HT1080 (cell line): ENCODE data around the gene ACBD3. TPM values are rescaled to one million over a fixed set of nuclear protein-coding genes. Genes with fewer than 3 reads are reported as not detected.

Source experiments
- DNase-seq: peaks from one replicate; pipeline ENCODE4 v3.0.0-alpha.2; 2015; ENCODE audit warnings: low read depth
- total RNA-seq: library from RNA; depleted of rRNA; stranded (reverse); fragments of >200 nt; shearing (Covaris generic); gene quantifications from 2 replicates; pipeline ENCODE4 v1.2.3, GENCODE V29; 2014

ACBD3 gene
- total RNA-seq, 1 experiment from 2014 or later, result 24.2 TPM

DNA sequence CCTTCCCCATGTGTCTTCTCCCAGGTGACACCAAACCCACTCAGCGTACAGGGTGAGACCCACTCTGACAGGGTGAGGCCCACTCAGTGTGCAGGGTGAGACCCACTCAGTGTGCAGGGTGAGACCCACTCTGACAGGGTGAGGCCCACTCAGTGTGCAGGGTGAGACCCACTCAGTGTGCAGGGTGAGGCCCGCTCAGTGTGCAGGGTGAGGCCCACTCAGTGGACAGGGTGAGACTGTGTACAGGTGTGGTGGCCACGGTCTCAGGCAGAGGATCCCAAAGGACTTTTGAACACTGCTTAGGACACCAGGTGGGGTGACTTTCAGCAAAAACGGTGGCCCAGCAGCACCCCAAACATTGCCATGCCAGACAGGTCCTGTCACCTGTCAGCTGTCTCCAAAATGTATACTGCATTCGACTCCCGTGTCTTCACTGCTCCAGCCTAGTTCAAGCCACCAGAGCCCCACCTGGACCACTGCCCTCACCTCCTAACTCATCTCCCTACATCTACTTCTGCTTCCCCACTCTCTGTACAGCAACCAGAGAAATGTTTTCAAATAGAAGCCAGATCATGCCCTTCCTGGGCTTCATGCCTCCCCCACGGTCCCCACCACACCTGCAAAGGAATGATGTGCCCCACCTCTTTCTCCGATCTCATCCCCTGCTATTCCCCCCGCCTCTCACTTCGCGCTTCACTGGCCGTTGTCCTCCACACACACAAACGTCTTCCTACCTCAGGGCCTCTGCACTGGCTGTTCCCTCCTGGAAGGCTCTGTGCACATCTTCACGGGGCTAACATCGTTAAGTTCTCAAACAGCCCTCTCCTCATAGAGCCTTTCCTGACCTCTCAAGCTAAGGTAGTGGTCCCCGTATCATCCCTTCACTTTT, 52.1 kb downstream of the ACBD3 start:
- DNase-seq, result no peak

DNA sequence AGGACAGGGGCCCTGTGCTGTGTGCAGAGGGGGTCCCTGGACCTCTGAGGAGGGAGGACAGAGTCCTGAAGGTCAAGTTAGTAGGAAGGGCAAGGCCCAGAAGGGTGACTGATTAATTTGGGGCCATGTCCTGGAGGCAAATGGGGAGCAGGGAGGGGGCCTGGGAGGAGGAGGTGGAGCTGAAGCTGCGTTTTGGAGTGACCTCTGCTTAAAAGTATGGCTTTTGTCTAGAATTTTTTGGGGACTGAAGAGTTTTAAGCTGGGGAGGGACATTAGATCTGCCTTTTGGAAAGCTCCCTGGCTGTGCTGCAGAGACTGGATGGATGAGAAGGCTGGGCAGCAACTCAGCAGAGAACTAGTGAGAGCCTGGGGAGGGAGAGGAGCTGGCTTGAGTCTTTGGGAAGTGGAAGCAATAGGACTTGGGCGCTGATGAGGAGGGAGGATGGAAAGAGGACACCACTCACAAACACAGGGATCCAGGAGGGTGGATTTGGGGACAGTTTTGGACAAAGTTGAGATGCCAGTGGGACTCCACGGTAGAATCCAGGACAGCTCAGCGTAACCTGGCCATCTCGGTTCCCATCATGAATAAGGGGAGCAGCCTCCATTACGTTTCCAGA, 52.9 kb downstream of the ACBD3 start:
- no peak for DNase-seq

DNA sequence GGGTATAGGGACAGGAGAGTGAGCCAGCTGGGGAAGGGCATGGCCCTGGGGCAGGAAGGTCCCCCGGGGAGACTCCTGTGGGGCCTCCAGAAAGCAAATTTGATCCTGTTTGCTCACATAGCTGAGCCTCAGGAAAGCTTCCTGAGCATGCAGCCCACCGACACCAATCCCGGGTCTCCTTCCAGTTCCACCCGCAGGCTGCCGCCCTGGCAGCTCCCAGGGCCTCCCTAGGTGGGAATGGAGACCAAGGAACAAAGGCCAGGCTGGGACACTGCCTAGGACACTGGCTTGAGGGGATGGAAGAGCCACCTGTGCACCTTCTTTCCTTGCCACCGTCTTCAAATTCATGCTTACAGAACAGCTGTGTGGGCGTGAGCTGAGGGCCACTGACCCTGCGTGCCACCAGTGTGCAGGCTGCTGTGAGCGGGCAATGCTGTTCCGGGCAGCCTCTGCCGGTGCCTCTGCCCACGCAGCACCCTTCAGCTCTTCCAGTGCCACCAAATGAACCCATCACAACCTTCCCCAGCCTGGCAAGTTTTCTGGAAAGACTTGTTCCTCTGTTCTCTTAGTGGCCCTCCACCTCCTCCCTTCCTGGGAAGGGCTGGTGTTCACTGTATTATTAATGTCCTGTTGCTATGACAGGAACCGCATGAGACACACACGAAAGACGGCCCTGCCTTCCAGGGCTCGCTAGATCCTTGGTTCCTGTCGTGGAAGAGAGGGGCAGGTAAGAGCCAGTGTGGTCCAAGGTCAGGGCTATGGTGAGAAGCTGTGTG, 53.6 kb downstream of the ACBD3 start:
- DNase-seq, result no peak

DNA sequence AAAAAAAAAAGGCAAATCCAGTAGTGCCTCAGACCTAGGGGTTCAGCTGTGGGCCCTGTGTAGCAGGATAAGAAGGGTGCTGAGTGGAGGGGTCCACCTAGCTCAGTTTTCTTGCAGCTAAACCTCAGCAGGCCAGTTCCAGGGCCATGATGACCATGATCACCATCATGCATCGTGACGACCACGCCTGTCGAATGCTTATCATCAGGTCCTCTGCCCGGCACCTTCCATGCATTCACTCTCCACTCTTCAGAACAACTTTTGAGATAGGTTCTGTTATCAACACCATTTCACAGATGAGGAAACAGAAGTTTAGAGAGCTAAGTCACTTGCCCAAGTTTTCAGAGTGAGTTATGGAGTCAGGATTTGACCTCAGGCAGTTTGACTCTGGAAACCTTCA, 54.9 kb downstream of the ACBD3 start:
- no peak for DNase-seq

DNA sequence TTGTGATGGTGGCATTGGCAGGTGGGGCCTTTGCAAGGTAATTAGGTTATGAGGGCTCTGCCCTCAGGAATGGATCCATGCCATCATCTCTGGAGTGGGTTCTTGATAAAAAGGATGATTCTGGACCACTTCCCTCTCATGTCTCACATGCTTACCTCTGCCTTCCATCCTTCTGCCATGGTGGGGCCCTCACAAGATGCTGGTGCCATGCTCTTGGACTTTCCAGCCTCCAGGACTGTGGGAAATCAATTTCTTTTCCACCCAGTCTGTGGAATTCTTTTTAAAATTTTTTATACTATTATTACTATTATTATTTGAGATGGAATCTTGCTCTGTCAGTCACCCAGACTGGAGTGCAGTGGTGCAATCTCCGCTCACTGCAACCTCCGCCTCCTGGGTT, 57.3 kb downstream of the ACBD3 start:
- no peak for DNase-seq

DNA sequence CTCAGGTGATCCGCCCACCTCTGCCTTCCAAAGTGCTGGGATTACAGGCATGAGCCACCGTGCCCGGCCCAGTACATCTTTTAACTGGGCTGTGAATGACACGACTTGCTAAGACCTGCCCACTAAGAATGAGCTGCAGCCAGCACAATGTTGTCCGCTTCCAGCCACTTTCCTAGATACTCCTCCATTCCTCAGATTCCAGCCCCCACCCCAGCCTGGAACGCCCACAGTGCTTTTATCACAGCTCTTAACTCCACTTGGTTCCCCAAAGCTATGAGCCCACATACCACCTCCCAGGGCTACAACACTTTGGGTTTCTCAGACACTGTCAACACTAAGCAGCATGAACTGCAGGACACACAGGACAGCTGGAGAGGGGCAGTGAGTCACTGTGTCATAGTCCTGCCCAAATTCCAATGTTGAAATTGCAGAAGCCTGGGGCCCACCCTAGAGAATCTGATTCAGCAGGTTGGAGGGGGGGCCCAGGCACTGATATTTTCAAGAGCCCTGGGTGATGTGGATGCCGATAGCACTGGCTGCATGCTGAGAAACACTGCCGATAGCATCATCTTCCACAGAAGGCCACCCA, 58.0 kb downstream of the ACBD3 start:
- DNase-seq, result no peak

DNA sequence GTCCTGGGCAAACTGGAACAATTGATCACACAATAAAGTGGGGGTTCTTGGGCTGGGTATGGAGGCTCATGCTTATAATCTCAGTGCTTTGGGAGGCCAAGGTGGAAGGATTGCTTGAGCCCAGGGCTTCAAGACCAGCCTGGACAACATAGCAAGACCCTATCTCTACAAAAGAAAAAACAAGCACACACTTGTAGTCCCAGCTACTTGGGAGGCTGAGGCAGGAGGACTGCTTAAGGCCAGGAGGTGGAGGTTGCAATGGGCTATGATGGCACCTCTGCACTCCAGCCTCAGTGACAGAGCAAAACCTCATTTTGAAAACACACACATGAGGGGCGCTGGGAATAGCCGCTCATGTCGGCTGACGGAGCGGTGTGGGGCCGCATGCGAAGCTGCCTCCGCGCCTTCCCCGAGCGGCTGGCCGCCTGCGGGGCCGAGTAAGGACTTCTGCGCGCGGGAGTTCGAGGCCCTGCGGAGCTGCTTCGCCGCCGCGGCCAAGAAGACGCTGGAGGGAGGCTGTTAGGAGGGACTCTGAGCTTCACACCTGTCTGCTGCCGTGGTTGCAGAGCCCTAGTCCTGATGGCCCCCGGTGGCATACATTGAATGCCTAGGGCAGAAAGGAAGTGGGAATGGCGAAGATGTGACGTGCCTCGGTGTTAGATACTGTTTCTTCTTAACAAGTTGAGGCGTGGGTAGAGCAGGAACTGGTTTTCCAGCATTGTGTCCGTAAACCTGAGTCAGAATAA, 59.5 kb downstream of the ACBD3 start:
- no peak for DNase-seq

DNA sequence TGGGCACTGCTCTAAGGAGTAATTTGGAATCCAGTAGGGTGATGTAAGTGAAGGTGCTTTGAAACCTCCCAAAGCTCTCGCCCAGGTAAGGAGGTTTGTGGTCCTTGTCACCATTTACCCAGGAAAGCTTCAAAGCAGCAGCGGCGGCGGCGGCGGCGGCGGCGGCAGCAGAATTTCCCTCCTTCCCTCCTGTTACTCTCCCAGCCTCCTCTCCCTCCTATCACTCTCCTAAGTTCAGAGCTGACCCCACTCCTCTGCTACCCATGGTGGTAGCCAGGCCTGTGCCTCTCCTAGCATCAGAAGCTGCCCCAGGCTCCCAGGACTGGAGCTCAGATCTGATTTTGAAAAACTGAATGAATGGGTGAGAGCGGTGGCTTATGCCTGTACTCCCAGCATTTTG, 60.7 kb downstream of the ACBD3 start:
- DNase-seq, result no peak

DNA sequence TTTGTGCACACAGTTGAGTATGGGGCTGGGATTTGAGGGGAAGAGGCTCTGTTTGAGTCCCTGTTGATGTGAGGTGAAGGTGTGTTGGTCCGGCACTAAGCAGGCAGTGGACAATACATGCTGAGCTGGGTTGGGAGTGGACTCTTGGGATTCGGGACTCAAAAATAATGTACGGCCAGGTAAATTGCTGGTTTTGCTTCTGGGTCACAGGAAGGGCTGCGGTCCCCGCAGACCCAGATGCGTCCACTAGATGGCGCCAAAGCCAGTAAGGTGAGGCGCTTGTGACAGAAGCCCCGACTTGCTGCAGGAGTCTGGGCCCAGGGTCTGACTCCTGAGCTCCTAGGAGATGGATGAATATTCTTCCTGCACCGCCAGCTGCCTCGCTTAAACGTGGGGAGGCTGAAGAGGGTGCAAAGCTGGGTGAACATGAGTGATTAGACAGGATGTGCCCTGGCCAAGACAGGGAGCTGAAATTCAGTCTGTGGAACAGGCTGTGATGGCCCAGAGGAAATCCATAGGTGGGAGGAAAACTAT, 61.4 kb downstream of the ACBD3 start:
- peak; percentile 77 for DNase-seq

DNA sequence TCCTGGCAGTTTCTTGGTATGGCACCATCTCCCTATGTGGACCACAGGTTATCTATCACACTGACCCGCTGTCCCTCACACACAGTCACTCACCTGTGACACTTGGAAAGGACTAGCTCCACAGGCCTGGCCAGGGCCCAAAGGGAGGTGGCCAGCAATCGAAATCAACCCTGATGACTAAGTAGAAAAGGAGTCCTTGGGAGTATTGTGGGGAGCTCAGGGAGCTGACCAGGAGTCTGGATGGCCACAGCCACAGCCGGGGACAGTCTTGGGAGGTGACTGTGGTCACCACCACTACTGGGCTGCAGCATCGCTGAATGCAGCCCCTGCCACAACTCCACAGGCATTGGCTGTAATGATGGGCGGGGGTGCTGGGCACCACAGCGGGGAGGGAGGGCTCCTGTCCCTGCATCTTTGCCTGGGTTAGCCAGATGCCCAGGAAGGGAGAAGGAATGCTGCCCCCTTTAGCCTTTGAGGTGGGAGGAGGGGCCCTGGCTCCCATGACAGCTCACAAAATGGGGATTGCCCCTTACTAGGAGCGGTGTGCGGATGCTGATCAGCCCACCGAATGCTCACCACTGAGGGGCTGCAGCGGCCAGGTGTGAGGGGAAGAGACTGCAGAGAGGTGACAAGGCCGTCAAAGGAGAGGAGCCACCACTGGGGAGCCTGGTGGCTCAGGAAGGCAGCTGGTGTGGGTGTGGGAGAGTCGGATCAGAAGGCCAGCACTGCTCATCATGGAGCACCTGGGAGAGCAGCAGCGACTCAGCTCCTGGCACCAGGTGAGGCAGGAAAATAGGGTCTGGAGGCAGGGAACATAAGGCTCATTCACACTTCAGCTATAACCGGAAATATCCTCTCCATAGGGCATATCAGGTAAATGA, 62.7 kb downstream of the ACBD3 start:
- no peak for DNase-seq

DNA sequence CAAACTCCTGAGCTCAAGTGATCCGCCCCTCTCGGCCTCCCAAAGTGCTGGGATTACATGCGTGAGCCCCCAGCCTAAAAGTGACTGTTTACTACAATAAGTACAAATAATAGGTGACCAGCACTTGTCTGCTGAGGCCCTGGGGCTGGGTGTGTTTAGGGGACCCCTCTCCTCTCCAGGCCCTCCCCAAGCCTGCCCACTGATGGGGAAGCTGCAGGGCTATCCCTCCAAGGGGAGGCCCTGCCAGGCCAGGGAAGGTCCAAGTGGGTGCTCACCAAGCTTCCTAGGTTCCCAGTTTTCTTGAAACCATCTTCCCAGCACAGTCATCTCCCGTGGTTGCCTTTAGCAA, 63.4 kb downstream of the ACBD3 start:
- no peak for DNase-seq

DNA sequence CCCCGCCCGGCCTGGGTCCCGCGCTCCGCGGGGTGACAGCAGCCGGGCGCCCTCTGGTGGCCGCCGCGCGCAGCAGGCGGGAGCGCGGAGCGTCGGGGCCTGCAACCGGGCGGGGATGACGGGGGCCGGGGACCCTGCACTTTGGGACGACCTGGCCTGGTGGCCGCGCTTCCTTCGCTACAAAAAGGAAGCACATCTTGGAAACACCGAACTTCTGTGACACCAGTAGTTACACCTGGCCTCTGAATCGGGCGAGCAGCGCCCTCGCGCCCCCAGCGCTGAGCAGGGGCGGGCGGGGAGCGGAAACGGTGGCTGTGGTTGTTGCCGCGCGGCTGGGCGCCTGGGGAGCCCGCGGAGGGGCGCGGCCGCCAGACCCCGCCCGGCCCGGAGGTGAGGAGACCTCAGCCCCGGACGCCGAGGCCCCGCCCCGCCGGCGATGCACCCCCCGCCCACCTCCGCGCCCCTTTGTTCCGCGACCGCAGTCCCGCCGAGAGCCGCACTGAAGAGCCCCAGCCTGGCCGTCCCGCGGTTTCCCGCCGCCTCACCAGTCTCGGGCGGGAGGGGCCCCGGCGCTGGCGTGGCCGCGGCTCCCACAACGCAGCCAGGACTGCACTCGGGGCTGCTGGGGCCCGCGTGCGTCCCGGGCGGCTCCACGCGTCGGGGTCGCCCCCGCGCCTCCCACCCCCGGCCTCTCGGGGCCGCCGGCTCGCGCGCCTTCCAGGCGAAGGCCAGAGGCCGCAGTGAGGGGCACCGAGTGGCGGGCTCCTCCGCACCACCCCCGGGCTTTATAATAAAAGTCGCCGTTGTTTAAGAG, 64.7 kb downstream of the ACBD3 start:
- DNase-seq, result peak; percentile 49

DNA sequence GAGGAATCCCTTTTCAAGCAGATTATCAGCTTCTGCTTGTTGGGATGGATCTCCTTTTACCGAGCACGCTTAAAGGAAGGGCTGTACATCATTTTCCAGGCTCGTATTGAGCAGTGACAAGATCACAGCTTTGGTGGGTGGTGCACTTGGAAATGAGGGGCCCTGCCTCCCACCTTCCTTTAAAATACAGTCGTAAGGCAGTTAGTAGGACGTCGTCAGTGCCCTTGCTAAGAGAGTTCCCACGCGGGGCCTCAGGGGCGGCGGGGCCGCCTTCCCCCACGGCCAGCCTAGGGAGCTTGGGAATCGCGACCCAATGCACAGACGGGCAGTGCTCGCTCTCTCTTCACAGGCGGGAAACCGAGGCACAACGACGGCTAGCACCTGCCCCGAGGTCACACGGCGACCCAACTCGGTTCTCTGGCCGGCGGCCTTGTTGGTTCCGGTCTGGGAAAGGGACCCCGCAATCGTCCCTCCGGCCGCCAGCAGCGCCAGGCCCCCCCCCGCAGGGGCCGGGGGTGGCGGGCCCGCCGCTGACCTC, 65.4 kb downstream of the ACBD3 start:
- DNase-seq, result no peak

DNA sequence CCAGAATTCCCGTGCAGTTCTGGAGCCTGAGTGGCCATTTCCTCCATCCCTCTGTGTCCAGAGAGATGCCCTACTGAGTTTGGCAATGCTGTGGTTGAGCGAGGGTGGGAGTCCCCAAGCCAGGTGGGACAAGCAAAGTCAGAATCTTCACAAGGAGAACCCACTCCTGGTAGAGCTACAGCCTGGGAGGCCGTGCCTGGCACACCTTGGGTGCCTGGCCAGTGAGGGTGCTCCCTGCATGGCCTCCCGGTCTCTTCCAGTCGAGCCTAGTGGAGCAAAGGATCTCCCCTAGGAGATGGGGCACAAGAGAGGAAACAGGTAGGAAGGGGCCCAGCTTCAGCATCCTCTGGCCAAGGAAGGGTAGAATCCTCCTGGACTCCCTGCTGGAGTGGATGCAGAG, 66.1 kb downstream of the ACBD3 start:
- DNase-seq, result no peak

DNA sequence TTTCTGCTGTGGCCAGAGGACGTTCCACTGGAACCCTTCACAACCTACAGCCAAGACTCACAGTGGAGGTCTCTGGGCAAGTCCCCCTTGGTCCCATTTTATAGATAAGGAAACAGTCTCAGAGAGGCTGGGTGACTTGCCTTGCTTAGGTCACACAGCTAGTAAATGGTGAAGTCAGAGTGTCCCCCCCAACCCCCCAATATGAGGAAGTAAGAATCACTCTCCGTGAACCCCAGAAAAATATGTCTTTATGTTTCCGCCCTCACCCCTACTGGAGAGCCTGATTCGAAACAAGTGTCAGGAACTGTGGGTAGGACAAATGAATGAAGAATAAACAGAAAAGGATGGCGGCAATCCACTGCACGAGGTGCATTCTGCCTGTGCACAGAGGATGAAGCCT, 67.4 kb downstream of the ACBD3 start:
- DNase-seq, result no peak

DNA sequence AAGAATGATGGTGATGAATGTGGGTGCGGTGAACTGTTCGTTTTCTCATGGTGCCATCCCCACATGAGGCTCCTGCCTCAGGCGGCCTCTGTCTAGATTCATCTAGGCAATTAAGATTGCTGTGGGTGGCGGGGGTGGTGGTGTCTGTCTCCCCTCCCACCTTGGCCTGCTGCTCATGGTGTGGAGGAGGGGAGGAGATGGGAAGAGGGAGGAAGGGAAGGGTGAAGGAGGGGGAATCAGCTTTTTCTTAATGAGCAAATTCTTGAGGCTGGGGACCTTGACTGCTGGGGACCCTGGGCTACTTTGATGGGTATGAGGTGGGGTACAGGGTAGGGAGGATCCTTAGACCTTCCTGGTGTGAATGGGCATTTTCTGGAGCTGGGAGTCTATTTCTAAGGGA, 68.2 kb downstream of the ACBD3 start:
- DNase-seq, result no peak

DNA sequence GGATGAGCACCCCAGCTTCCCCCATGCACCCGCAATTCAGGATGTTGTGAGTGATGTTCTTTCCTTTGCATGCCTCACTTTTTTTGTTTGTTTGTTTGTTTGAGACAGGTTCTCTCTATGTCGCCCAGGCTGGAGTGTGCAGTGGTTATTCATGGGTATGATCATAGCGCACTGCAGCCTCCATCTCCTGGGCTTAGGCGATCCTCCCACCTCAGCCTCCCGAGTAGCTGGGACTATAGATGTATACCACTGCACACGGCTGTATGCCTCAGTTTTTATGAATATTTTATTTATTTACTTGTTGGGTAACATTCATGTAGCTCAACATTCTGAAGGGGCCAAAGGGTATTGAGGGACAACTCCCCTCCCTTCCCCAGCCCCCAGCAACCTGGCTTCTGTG, 69.2 kb downstream of the ACBD3 start:
- no peak for DNase-seq

DNA sequence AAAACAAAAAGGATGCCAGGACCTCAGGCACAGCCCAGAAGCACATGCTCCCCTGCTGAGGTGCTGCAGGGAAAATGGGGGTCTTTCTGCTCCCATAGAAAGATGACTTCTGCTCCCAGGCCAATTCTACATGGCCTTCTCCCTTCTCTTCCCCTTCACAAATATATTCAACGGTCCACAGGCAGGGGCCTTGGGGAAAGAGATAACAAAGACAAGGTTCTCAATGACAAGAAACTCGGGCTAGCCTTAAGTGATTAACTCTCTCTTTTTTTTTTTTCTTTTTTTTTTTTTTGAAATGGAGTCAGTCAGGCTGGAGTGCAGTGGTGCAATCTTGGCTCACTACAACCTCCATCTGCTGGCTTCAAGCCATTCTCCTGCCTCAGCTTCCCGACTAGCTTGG, 69.9 kb downstream of the ACBD3 start:
- no peak for DNase-seq

DNA sequence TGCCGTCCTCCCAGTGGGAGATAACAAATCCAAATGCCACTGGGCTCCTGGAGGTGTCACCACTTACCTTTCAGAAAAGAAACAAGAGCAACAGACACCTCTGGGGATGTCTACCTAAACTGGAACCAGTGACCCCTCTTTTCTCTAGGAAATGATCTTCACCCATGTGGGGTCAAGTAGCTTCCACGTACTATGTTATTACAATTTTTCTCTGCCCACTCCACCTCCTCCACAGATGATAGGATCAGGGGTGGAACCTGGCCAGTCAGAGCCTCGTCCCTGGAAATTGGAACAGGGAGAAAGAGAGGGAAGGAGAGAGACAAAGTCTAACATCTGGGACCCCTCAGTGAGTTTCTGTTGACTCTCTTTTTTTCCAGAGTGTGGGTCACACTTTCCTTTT, 73.9 kb downstream of the ACBD3 start:
- no peak for DNase-seq
